Skin epidermis (tissue), 12 donors: ENCODE measurements around the gene BPIFB3.
"Not testable (repeated sequence)": the region's sequence is repeated elsewhere in the genome, so short reads cannot be mapped to it uniquely, and the experiment has no call there.

Experiments used
- H3K27ac ChIP-seq, 21 experiments: fragments of 200-600 bp; sonication (generic) in 11 of 21; one replicate each; pipeline ENCODE4 v1.5.0; 2020; ENCODE audit warnings: mild to moderate bottlenecking in 3 of 21, inconsistent platforms in 2 of 21, moderate library complexity in 2 of 21
- H3K4me3 ChIP-seq, 7 experiments: fragments of 200-600 bp; sonication (generic) in 2 of 7; one replicate each; pipeline ENCODE4 v1.5.0; 2020; ENCODE audit warnings: inconsistent platforms in 2 of 7, mild to moderate bottlenecking in 2 of 7, moderate library complexity in 1 of 7

The BPIFB3 gene

GRCh38 chr20:33110147-33110825 lies 56.6 kb downstream of the BPIFB3 start:
- Histone ChIP-seq H3K27ac (no peak overlapping the region), H3K4me3 (no peak overlapping the region)

DNA sequence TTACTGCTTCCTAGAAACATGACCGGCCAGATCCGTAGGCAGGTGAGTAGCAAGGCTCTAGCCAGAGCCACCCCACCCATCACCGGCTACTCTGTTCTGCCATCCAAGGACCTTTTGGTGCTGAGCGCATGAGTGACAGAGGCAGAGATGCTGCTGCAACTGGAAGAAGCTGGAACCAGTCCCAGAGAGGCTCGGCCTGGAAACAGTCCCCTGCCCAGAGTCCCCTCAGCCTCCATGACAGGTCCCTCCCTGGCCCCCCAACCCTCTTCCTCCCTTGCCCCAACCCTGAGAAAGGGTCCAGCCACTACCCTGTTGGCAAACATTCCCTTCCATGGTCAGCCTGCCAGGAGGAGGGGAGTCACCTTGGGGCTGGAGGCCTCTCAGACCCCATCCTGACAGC lies 57.6 kb downstream of the BPIFB3 start:
- no peak overlapping the region for H3K4me3 ChIP-seq
- no peak overlapping the region for H3K27ac ChIP-seq

DNA sequence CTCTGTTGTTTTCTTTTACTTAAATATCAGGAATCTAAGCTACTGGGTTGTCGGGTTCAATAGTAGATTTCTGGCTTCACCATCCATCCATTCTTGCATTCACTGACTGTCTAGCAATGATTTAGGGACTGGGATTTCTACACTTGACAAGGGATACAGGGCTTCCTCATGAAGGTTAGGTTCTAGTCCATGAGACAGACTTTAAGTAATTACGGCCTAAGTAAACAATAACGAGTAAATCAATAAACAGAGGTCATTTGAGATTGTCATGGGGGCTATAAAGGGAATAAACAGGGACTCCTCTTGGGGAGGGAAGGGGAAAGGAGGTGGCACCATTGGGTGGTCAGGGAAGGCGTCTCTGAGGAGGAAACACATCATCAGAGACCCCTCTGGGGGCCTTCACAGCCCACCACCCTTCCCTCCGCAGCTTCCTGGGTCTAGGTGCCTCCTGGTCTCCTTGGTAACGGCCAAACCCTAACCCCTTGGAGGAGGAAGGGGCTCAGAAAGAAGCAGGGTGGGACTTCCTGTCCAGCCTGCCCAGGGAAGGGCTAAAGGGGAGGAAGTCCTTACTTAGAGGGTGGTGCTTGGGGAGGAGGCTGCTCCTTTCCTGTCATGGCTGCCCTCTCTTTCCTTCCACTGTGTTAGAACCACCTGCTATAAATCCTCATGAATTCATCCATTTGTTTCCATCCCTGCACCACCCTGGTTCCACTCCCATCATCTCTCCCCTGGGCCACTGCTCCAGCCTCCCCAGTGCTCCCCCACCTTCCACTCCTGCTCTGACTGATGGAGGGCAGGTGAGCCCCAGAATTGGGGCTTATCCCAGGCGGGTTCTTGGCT lies 59.1 kb downstream of the BPIFB3 start:
- Histone ChIP-seq H3K27ac (no peak overlapping the region), H3K4me3 (no peak overlapping the region)

- H3K27ac ChIP-seq = no peak overlapping the region
- H3K4me3 ChIP-seq = no peak overlapping the region
These were observed 59.7 kb downstream of the BPIFB3 start for GRCh38 chr20:33113387-33113908.

- not testable (repeated sequence) for H3K4me3 ChIP-seq, H3K27ac ChIP-seq
These were observed 61.8 kb downstream of the BPIFB3 start for GRCh38 chr20:33115501-33115900.

GRCh38 chr20:33119725-33120720 lies 66.3 kb downstream of the BPIFB3 start:
- no peak overlapping the region for H3K4me3 ChIP-seq
- H3K27ac ChIP-seq = no peak overlapping the region

GRCh38 chr20:33120934-33121333 lies 67.2 kb downstream of the BPIFB3 start:
- H3K27ac ChIP-seq = no peak overlapping the region
- H3K4me3 ChIP-seq = no peak overlapping the region

- H3K4me3 ChIP-seq, H3K27ac ChIP-seq: not testable (repeated sequence)
These were observed 68.6 kb downstream of the BPIFB3 start for GRCh38 chr20:33122297-33122696.
